Muscle layer of duodenum (tissue), 2 donors: Measurements from ENCODE around the gene AMMECR1.

Experiments
- H3K27ac ChIP-seq: one replicate; pipeline ENCODE4 v1.7.0; 2013; ENCODE audit warnings: mild to moderate bottlenecking, low read length
- H3K27me3 ChIP-seq: one replicate; pipeline ENCODE4 v1.7.0; 2013; ENCODE audit warnings: low read depth, mild to moderate bottlenecking, control low read depth, low read length
- H3K36me3 ChIP-seq, 2 donors: one replicate each; pipeline ENCODE4 v1.7.0; 2013; ENCODE audit warnings: low read length in 2 of 2, control low read depth in 1 of 2, mild to moderate bottlenecking in 1 of 2; ENCODE audit not compliant: insufficient read depth in 2 of 2, control insufficient read depth in 1 of 2
- H3K4me1 ChIP-seq, 2 donors: one replicate each; pipeline ENCODE4 v1.7.0; 2013; ENCODE audit warnings: low read length in 2 of 2, mild to moderate bottlenecking in 2 of 2, control low read depth in 1 of 2, moderate library complexity in 1 of 2; ENCODE audit not compliant: insufficient read depth in 2 of 2, control insufficient read depth in 1 of 2
- H3K4me3 ChIP-seq, 2 donors: one replicate each; pipeline ENCODE4 v1.7.0; 2013; ENCODE audit warnings: low read length in 2 of 2, low read depth in 1 of 2, mild to moderate bottlenecking in 1 of 2
- H3K9me3 ChIP-seq, 2 donors: one replicate each; pipeline ENCODE4 v1.7.0; 2013; ENCODE audit warnings: low read length in 2 of 2, control low read depth in 1 of 2, mild to moderate bottlenecking in 1 of 2; ENCODE audit not compliant: control insufficient read depth in 1 of 2
- donor health status: healthy.

The AMMECR1 gene

DNA sequence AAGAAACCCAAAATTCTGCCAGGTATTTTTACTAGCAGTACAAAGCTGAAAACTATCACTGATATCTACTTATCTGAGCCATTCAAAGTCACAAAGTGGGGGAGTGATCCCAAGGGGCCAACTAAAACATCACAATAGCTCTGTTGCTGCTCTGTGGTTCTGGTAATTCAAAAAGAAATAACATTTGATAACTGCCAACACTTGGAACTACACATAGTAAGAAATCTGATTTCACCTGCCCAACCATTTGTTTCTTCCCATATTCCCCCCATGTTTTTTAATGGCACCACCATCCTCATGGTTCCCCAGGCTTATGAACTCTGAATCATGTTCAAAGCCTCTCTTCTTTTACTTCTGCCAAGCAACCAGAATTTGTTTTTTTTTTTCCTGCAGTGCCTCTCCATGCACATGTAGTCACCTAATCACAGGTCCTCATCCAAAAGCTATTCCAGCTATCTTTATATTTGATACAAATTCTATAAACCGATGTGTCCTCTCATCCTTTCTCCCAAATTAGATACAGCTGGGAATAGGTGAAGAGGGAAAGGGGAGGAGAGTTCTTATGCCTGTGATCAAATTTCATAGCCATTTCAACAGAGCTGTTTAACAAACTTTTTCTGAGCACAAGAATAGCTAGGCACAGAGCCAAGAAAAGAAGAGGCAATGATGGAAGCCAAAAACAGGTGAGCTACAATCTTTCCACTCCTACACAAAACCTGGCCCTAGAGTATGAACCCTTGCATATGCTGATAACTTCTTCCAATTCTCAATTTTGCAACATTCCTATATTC is 7.7 kb downstream of the AMMECR1 start:
- H3K27ac ChIP-seq, result no peak overlapping the region
- no peaks in the 10 kb centered on the region for H3K27me3 ChIP-seq
- H3K9me3 ChIP-seq, result no peaks in the 10 kb centered on the region
- no peak overlapping the region for H3K4me3 ChIP-seq
- peaks cover 0 to 6% of the 10 kb centered on the region in 2 donors for H3K4me1 ChIP-seq
- H3K36me3 ChIP-seq, result no peaks in the 10 kb centered on the region

DNA sequence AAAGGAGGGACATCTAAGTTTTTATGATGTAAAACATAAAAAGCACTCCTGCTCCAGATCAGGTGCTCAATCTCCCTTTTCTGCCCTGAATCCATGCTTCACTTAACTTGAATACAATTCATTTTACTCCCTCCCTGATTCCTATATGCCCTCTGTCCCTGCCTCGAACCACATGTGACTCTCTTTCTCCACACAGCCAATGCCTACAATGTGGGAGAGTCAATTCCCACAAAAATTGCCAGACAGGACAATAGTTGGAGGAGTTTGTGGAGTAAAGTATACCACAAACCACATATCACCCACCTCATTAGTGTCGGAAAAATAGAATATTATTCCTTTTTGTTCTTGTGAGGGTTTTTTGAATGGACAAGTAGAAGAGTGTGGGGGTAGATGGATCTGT is 9.7 kb downstream of the AMMECR1 start:
- peaks cover 0 to 6% of the 10 kb centered on the region in 2 donors for H3K4me1 ChIP-seq
- H3K4me3 ChIP-seq, result no peak overlapping the region
- no peaks in the 10 kb centered on the region for H3K27me3 ChIP-seq
- no peaks in the 10 kb centered on the region for H3K9me3 ChIP-seq
- H3K27ac ChIP-seq, result no peak overlapping the region
- H3K36me3 ChIP-seq, result no peaks in the 10 kb centered on the region

DNA sequence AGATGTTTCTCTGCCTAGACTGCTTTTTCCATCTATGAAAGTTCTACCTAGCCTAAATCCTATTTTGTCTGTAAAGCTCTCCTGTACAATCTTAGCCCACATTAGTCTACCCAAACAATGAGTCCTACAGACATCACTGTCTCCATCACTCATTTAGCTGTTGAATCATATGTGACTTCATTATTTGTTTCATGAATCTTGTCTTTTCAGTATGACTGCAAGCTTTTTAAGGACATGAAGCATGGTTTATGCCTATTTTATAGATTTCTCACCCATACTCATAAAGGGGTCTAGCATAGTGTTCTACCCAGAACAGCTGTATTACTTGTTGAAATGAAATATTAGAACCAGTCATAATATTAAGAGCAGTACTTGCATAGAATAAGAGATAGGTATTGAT is 13.0 kb downstream of the AMMECR1 start:
- Histone ChIP-seq H3K27ac (no peak overlapping the region), H3K4me3 (no peak overlapping the region), H3K27me3 (no peaks in the 10 kb centered on the region), H3K9me3 (no peaks in the 10 kb centered on the region), H3K36me3 (no peaks in the 10 kb centered on the region), H3K4me1 (no peaks in the 10 kb centered on the region)

DNA sequence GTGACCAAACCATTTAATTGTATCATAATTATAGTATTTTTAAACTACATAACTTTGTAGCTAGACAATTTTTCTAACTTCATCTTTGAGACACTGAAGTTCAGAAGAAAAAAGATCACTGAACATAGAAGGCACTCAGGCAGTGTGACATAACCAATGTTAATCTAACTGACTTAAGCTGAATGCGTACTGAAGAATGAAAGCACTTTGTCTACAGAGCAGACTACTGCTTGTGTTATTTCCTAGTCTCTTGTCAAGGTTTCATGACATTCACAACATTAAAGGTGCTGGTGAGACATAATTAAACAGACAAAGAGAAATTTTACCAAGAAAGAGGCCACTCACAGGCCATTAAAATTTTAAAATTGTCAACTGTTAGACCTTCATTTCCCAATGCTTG is 13.5 kb downstream of the AMMECR1 start:
- H3K9me3 ChIP-seq, result no peaks in the 10 kb centered on the region
- no peak overlapping the region for H3K27ac ChIP-seq
- no peaks in the 10 kb centered on the region for H3K36me3 ChIP-seq
- no peaks in the 10 kb centered on the region for H3K27me3 ChIP-seq
- no peaks in the 10 kb centered on the region for H3K4me1 ChIP-seq
- H3K4me3 ChIP-seq, result no peak overlapping the region

DNA sequence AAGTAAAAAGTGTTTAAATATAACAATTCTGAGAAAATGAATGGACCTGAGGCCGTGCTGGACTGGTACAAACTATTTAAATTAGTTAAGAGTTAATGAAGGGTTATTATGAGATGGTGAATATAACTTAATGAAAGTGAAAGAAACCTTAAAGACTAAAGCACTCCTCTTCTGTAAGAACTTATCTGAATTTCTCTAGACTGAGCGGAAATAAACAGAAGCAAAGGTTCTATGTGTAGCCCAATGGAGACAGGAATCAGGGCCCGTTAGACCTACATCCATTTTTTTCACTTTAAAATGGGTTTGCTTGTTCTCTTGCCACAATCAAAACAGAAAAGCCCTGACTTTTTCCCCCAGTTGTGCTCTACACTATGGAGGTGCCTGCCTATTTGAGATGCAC is 14.9 kb downstream of the AMMECR1 start:
- H3K27ac ChIP-seq, result no peak overlapping the region
- no peaks in the 10 kb centered on the region for H3K27me3 ChIP-seq
- H3K36me3 ChIP-seq, result no peaks in the 10 kb centered on the region
- H3K9me3 ChIP-seq, result no peaks in the 10 kb centered on the region
- no peak overlapping the region for H3K4me3 ChIP-seq
- H3K4me1 ChIP-seq, result no peaks in the 10 kb centered on the region

DNA sequence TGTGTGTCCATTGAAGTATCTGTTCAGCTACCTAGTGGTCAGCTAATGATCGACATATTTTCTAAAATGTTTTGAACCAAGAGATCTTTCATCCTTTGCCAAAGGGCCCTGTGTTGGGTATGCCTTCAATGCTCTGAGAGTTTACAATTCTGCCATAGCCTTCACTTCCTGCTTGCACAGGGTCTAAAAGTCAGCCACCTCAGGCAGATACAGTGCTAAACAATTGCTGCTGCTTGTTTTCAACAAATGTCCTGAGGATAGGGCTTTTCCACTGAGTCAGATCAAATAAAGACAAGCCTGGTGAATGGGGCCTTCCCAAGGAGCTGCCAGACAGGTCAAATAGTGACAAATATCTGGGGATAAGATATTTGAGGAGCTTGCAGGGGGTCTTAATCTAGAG is 16.7 kb downstream of the AMMECR1 start:
- Histone ChIP-seq H3K27me3 (no peaks in the 10 kb centered on the region), H3K9me3 (no peaks in the 10 kb centered on the region), H3K36me3 (no peaks in the 10 kb centered on the region), H3K27ac (no peak overlapping the region), H3K4me1 (no peaks in the 10 kb centered on the region), H3K4me3 (no peak overlapping the region)

DNA sequence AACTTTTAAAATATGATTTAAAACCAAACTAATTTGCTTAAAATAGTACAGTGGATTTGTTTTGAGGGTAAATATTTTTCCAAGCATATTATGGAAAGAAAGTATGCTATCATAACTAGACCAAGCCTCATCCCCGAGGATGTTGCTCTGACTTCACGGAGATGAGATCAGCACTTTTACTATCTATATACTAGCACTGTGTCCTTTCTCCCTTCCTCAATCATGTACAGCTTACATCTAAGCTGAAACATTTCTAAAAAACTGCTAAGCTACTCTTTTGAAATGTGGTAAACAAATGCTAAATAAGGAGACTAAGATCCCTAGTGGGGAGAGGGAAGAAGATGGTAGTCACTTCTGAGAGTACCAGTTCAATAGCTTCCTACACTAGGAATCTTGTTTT is 23.8 kb downstream of the AMMECR1 start:
- Histone ChIP-seq H3K4me3 (no peak overlapping the region), H3K9me3 (no peaks in the 10 kb centered on the region), H3K4me1 (no peaks in the 10 kb centered on the region), H3K27ac (no peak overlapping the region), H3K27me3 (no peaks in the 10 kb centered on the region), H3K36me3 (no peaks in the 10 kb centered on the region)

DNA sequence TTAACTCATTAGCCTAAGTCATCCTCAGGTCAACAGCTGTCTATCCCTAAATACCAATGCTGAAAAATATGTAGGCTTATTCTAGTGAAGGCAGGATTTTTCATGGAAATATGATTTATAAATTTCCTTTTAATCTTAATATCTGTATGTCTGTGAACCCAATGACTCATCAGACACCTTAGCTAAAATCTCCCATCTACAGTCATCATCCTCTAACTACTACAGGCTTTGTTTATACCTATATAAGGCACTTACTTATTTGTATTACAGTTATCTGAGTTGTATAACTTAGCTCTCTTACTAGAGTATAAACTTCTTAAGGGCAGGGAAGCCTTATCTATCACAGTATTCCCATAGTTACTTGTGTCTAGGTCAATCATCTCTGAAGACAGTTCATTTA is 24.2 kb downstream of the AMMECR1 start:
- no peak overlapping the region for H3K27ac ChIP-seq
- H3K36me3 ChIP-seq, result no peaks in the 10 kb centered on the region
- no peak overlapping the region for H3K4me3 ChIP-seq
- H3K4me1 ChIP-seq, result no peaks in the 10 kb centered on the region
- H3K9me3 ChIP-seq, result no peaks in the 10 kb centered on the region
- H3K27me3 ChIP-seq, result no peaks in the 10 kb centered on the region

DNA sequence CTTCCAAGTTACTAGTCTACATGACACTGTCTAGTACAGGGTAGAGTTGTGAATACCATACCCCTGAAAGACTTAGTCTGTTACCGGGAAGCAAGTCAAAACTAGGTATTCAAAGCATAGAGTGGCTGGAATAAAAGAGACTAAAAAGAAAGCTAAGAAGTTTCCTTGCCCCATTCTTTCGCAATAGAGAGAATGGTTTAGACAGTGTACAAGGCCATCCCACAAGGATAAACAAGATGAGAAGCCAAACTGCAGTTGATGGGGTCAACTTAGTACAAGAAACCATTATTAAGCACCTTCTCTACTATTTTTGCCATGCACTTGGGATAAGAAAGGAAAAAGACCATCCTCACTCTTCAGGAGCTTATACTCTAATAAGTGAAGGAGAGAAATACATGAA is 30.3 kb downstream of the AMMECR1 start:
- no peaks in the 10 kb centered on the region for H3K9me3 ChIP-seq
- H3K4me1 ChIP-seq, result no peaks in the 10 kb centered on the region
- no peak overlapping the region for H3K4me3 ChIP-seq
- no peaks in the 10 kb centered on the region for H3K36me3 ChIP-seq
- H3K27ac ChIP-seq, result no peak overlapping the region
- no peaks in the 10 kb centered on the region for H3K27me3 ChIP-seq

DNA sequence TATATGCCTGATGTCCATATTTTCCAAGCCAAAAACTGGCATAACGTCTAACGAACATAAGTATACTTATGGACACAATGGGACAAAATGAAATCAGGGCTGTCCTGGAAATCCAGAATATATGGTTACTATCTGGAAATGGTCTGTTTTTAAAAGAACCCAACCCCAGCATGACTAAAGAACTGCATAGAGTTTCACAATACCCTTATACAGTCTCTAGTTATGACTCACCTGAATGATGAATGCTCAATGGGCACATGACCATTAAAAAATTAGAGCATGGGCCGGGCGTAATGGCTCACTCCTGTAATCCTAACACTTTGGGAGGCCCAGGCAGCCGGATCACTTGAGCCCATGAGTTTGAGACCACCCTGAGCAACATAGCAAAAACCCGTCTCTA is 31.8 kb downstream of the AMMECR1 start:
- no peak overlapping the region for H3K4me3 ChIP-seq

DNA sequence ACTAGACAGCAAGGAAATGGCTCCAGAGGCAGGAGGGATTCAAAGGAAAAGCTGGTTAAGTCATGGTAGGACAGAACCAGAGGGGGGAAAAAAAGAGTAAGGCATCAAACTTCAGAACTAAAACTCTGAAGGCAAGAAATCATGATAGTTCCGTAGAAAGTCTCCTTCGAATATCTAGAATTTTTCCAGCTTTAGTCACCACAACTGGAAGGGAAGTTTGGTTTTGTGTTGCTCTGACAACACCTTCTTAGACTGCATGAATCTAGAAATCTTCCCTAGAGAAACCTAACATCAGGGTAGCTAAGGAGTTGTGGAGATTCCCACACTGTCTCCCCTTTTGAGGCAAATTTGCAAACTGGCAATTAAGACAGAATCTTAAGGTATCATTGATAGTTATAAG is 33.7 kb downstream of the AMMECR1 start:
- no peaks in the 10 kb centered on the region for H3K27me3 ChIP-seq
- no peaks in the 10 kb centered on the region for H3K4me1 ChIP-seq
- no peak overlapping the region for H3K4me3 ChIP-seq
- no peaks in the 10 kb centered on the region for H3K9me3 ChIP-seq
- no peak overlapping the region for H3K27ac ChIP-seq
- no peaks in the 10 kb centered on the region for H3K36me3 ChIP-seq

More for the DNA sequence above, 31.8 kb downstream of the AMMECR1 start:
- H3K4me1 ChIP-seq, result no peaks in the 10 kb centered on the region
- no peaks in the 10 kb centered on the region for H3K27me3 ChIP-seq
- no peaks in the 10 kb centered on the region for H3K36me3 ChIP-seq
- no peaks in the 10 kb centered on the region for H3K9me3 ChIP-seq
- no peak overlapping the region for H3K27ac ChIP-seq

DNA sequence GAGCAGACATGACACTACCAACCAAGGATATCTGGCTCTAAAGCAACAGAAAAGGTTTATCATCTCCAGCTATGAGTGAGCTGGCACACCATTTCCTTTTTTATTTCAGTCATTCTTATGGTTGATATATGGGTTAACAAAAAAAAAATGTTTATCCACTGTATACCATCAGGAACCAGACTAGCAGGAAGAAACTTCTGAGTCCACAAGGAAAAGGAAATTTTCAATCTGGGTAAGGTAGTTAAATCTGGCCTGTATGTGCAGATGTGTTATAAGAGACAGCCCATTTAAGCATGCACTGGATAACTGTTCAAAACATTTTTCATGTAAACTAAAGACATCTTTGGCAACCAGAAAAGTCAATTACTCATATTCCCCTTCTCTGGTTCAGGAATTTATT is 35.0 kb downstream of the AMMECR1 start:
- Histone ChIP-seq H3K4me3 (no peak overlapping the region), H3K27ac (no peak overlapping the region), H3K36me3 (no peaks in the 10 kb centered on the region), H3K27me3 (no peaks in the 10 kb centered on the region), H3K4me1 (no peaks in the 10 kb centered on the region), H3K9me3 (no peaks in the 10 kb centered on the region)
